Activated naive CD4-positive, alpha-beta T cell treated with anti-CD3 and anti-CD28 coated beads for 36 hours (primary cell): ENCODE measurements around the gene PNPO. TPM values are rescaled to one million over a fixed set of nuclear protein-coding genes. Genes with fewer than 3 reads are reported as not detected.

Experiments
- CTCF ChIA-PET: fragments of 350-600 bp; sonication (Branson Sonifier 250); formaldehyde crosslinking; loops from one replicate; lab custom pipeline; 2021; ENCODE audit warnings: antibody characterized with exemption; lab: Charles Lee
- DNase-seq: peaks from one replicate; pipeline ENCODE4 v3.0.0-alpha.2; 2020
- H3K27ac Mint-ChIP-seq: one replicate; pipeline ENCODE4 v1.8.0; 2021; ENCODE audit warnings: mild to moderate bottlenecking, mixed read lengths
- H3K27me3 Mint-ChIP-seq: one replicate; pipeline ENCODE4 v1.8.0; 2021; ENCODE audit warnings: low read depth, mixed read lengths
- H3K36me3 Mint-ChIP-seq: one replicate; pipeline ENCODE4 v1.8.0; 2021; ENCODE audit warnings: low read depth, mixed read lengths
- H3K4me1 Mint-ChIP-seq: one replicate; pipeline ENCODE4 v1.8.0; 2021; ENCODE audit warnings: low read depth, mixed read lengths
- H3K4me3 Mint-ChIP-seq: one replicate; pipeline ENCODE4 v1.8.0; 2021; ENCODE audit warnings: mild to moderate bottlenecking, moderate library complexity, mixed read lengths
- H3K9me3 Mint-ChIP-seq: one replicate; pipeline ENCODE4 v1.8.0; 2021; ENCODE audit warnings: mixed read lengths
- intact Hi-C: fragments of 100-400 bp; cut with micrococcal nuclease; formaldehyde crosslinking; loops from one replicate; pipeline ENCODE4 v1.15.1; 2023
- total RNA-seq, 2 experiments: library from RNA; stranded (reverse); gene quantifications; one replicate each; pipeline ENCODE4 v1.2.3, GENCODE V29; 2021

Gene PNPO
- total RNA-seq, 2 experiments from 2014 or later = 35.5 to 37.0 TPM

- CTCF ChIA-PET = interaction anchor here (0.9 kb wide), 1 partner anchor 47 kb away, joined by 3 read pairs; no protein-coding TSS in a partner anchor
- no peaks in the 10 kb centered on the region for H3K9me3 Mint-ChIP-seq
- H3K4me1 Mint-ChIP-seq = peaks cover 39% of the 10 kb centered on the region
- intact Hi-C loops = no loop called here
- DNase-seq = no peak
- H3K27me3 Mint-ChIP-seq = no peaks in the 10 kb centered on the region
- H3K27ac Mint-ChIP-seq = no peak overlapping the region
- peaks cover 11% of the 10 kb centered on the region for H3K36me3 Mint-ChIP-seq
- no peak overlapping the region for H3K4me3 Mint-ChIP-seq
Observed at GRCh38 chr17:47902039-47902744, 39.2 kb upstream of the PNPO start.

GRCh38 chr17:47905221-47905733 is 36.1 kb upstream of the PNPO start:
- Mint-ChIP-seq H3K27me3 (no peaks in the 10 kb centered on the region), H3K9me3 (no peaks in the 10 kb centered on the region), H3K36me3 (peaks cover 12% of the 10 kb centered on the region), H3K4me1 (peaks cover 23% of the 10 kb centered on the region), H3K4me3 (no peak overlapping the region), H3K27ac (no peak overlapping the region)
- no peak for DNase-seq
- intact Hi-C loops = no loop called here
- CTCF ChIA-PET = interaction anchor here (1.0 to 2.5 kb wide), 5 partner anchors 15 to 64 kb away, joined by 3 to 12 read pairs (median 6); partner anchors contain the start of gene SCRN2

DNA sequence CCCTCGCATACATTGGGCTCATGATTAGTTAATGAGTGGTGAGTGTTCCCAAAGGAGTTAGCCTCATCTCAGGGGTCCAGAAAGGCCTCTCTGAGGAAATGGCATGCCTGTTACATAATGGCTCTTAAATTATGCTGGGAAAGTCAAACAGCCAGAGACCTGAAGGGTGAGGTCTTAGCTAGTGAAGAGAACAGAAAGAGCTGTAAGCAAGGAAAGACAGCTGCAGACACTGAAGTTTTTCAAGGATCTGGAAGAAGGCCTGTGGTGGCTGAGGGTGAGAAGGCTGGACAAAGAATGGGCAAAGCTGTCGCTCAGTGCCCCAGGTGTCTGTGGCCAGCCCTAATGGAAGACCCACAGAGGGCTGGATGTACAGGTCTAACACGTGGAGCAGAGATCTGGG is 34.9 kb upstream of the PNPO start:
- Mint-ChIP-seq H3K4me1 (peaks cover 23% of the 10 kb centered on the region), H3K9me3 (no peaks in the 10 kb centered on the region), H3K4me3 (no peak overlapping the region), H3K27me3 (no peaks in the 10 kb centered on the region), H3K27ac (no peak overlapping the region), H3K36me3 (peaks cover 12% of the 10 kb centered on the region)
- intact Hi-C loops = no loop called here
- DNase-seq = no peak
- CTCF ChIA-PET = interaction anchor here (1.7 kb wide), 1 partner anchor 40 kb away, joined by 6 read pairs; no protein-coding TSS in a partner anchor

GRCh38 chr17:47907932-47908562 is 33.3 kb upstream of the PNPO start:
- intact Hi-C loops = no loop called here
- peaks cover 10% of the 10 kb centered on the region for H3K36me3 Mint-ChIP-seq
- peaks cover 16% of the 10 kb centered on the region for H3K4me1 Mint-ChIP-seq
- no peak overlapping the region for H3K27ac Mint-ChIP-seq
- no peak for DNase-seq
- H3K27me3 Mint-ChIP-seq = no peaks in the 10 kb centered on the region
- H3K4me3 Mint-ChIP-seq = no peak overlapping the region
- no peaks in the 10 kb centered on the region for H3K9me3 Mint-ChIP-seq
- CTCF ChIA-PET = interaction anchor here (1.3 kb wide), 1 partner anchor 18 kb away, joined by 3 read pairs; no protein-coding TSS in a partner anchor

- intact Hi-C loops = no loop called here
- CTCF ChIA-PET = interaction anchor here (1.5 kb wide), 1 partner anchor 23 kb away, joined by 4 read pairs; no protein-coding TSS in a partner anchor
- H3K36me3 Mint-ChIP-seq = peaks cover 9% of the 10 kb centered on the region
- H3K27ac Mint-ChIP-seq = no peak overlapping the region
- no peak overlapping the region for H3K4me3 Mint-ChIP-seq
- peaks cover 9% of the 10 kb centered on the region for H3K4me1 Mint-ChIP-seq
- H3K27me3 Mint-ChIP-seq = no peaks in the 10 kb centered on the region
- DNase-seq = no peak
- H3K9me3 Mint-ChIP-seq = no peaks in the 10 kb centered on the region
Observed at GRCh38 chr17:47913050-47913449, 28.3 kb upstream of the PNPO start.

GRCh38 chr17:47914306-47914948 is 26.9 kb upstream of the PNPO start:
- H3K4me3 Mint-ChIP-seq = no peak overlapping the region
- intact Hi-C loops = no loop called here
- no peaks in the 10 kb centered on the region for H3K9me3 Mint-ChIP-seq
- H3K27ac Mint-ChIP-seq = no peak overlapping the region
- H3K4me1 Mint-ChIP-seq = peaks cover 9% of the 10 kb centered on the region
- CTCF ChIA-PET = interaction anchor here (1.5 kb wide), 1 partner anchor 25 kb away, joined by 4 read pairs; no protein-coding TSS in a partner anchor
- no peaks in the 10 kb centered on the region for H3K27me3 Mint-ChIP-seq
- peaks cover 5% of the 10 kb centered on the region for H3K36me3 Mint-ChIP-seq
- no peak for DNase-seq

- Mint-ChIP-seq H3K4me3 (no peak overlapping the region), H3K27me3 (no peaks in the 10 kb centered on the region), H3K27ac (no peak overlapping the region), H3K4me1 (peaks cover 10% of the 10 kb centered on the region), H3K36me3 (peaks cover 7% of the 10 kb centered on the region), H3K9me3 (no peaks in the 10 kb centered on the region)
- intact Hi-C loops = no loop called here
- CTCF ChIA-PET = interaction anchor here (1.4 kb wide), 1 partner anchor 31 kb away, joined by 3 read pairs; no protein-coding TSS in a partner anchor
- no peak for DNase-seq
Observed at GRCh38 chr17:47915776-47916398, 25.5 kb upstream of the PNPO start.

DNA sequence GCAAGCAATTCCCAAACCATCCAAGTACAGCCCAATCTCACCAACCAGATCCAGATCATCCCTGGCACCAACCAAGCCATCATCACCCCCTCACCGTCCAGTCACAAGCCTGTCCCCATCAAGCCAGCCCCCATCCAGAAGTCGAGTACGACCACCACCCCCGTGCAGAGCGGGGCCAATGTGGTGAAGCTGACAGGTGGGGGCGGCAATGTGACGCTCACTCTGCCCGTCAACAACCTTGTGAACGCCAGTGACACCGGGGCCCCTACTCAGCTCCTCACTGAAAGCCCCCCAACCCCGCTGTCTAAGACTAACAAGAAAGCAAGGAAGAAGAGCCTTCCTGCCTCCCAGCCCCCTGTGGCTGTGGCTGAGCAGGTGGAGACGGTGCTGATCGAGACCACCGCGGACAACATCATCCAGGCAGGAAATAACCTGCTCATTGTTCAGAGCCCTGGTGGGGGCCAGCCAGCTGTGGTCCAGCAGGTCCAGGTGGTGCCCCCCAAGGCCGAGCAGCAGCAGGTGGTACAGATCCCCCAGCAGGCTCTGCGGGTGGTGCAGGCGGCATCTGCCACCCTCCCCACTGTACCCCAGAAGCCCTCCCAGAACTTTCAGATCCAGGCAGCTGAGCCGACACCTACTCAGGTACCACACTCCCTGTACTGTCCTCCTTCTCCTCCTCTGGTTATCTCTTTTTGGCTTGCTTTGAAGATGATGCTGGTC is 24.7 kb upstream of the PNPO start:
- no peak for DNase-seq
- Mint-ChIP-seq H3K36me3 (peaks cover 7% of the 10 kb centered on the region), H3K27ac (no peak overlapping the region), H3K4me1 (peaks cover 10% of the 10 kb centered on the region), H3K4me3 (no peak overlapping the region), H3K9me3 (no peaks in the 10 kb centered on the region), H3K27me3 (no peaks in the 10 kb centered on the region)
- CTCF ChIA-PET = interaction anchor here (1.4 kb wide), 1 partner anchor 30 kb away, joined by 3 read pairs; no protein-coding TSS in a partner anchor
- intact Hi-C loops = no loop called here

DNA sequence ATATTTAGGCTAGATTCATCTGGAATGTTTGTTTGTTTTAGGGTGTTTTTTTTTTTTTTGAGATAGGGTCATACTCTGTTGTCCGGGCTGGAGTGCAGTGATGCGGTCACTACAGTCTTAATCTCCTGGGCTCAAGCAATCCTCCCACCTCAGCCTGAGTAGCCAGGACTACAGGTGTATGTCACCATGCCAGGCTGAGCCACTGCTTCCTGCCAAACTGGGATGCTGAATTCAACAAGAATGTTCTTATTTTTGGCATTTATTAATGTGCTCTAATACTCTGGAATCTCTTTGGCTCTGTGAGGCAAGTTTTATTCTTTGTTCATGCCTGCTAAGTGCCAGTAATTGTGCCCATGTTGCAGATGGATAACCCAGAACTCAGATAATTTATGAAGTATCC is 23.8 kb upstream of the PNPO start:
- Mint-ChIP-seq H3K27me3 (no peaks in the 10 kb centered on the region), H3K27ac (no peak overlapping the region), H3K4me1 (peaks cover 10% of the 10 kb centered on the region), H3K36me3 (peaks cover 10% of the 10 kb centered on the region), H3K9me3 (no peaks in the 10 kb centered on the region), H3K4me3 (no peak overlapping the region)
- intact Hi-C loops = no loop called here
- DNase-seq = no peak
- CTCF ChIA-PET = no interaction called here

- intact Hi-C loops = no loop called here
- H3K9me3 Mint-ChIP-seq = no peaks in the 10 kb centered on the region
- H3K4me3 Mint-ChIP-seq = no peak overlapping the region
- peaks cover 10% of the 10 kb centered on the region for H3K36me3 Mint-ChIP-seq
- H3K27ac Mint-ChIP-seq = no peak overlapping the region
- H3K27me3 Mint-ChIP-seq = no peaks in the 10 kb centered on the region
- CTCF ChIA-PET = no interaction called here
- no peak for DNase-seq
- H3K4me1 Mint-ChIP-seq = peaks cover 10% of the 10 kb centered on the region
Observed at GRCh38 chr17:47918006-47918405, 23.4 kb upstream of the PNPO start.

GRCh38 chr17:47918991-47919390 is 22.4 kb upstream of the PNPO start:
- CTCF ChIA-PET = interaction anchor here (0.6 kb wide), 1 partner anchor 69 kb away, joined by 4 read pairs; no protein-coding TSS in a partner anchor
- Mint-ChIP-seq H3K27me3 (no peaks in the 10 kb centered on the region), H3K27ac (no peak overlapping the region), H3K36me3 (peaks cover 16% of the 10 kb centered on the region), H3K4me3 (no peak overlapping the region), H3K4me1 (peaks cover 10% of the 10 kb centered on the region), H3K9me3 (no peaks in the 10 kb centered on the region)
- DNase-seq = no peak
- intact Hi-C loops = no loop called here
